ENCODE measurements around the gene GALNT17.

GALNT17 gene

DNA sequence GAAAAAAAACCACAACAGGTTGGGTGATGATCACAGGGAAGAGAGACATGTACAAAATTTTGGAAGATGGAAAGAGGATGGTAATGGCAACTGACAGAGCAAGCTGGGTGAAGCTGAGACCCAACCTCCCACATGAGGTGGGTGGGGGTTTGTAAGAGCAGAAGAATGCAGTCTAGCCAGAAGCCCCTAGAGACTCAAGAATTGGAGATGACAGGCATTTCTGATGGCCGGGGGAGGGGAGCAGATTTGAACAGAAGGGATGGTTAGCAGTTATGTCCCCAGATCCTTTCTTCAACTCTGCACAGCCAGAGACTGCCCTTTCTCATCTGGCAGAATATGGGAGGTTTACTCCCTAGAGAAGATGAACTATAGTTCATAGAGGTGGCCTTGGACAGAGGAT lies 208.0 kb downstream of the GALNT17 start:
- no peak for DNase-seq (ENCODE audit: low read depth in 3 of 3)

DNA sequence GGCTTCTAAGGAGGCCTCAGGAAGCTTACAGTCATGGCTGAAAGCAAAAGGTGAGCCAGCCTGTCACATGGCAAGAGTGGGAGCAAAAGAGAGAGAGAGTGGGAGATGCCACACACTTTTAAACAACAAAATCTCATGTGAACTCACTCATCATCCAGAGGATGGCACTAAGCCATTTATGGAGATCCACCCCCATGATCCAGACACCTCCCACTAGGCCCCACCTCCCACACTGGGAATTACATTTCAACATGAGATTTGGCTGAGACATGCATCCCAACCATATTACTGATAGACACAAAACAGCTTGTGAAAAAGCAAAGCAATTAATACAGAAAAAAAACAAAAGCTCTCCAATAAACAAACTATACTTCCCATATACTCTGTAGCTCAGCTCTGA lies 210.3 kb downstream of the GALNT17 start:
- DNase-seq (ENCODE audit: low read depth in 3 of 3), result no peak

DNA sequence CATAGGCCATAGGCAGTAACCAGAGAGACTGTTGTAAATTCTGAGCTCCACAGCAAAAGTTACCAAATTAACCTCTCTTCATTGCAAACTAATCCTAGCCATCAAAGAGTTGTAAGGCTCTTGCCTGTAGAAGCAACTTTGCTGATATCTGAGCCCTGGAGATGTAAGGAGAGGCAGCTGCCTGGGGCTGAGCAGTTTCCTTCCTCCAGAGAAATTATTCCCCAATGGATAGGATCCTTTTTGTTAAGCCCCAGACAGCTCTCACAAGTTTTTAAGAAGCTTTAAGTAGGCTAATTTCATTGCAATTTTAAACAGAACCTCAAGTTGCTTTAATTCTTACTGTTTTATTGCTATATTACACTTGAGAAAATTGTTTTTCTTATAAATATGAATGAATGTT lies 211.1 kb downstream of the GALNT17 start:
- no peak for DNase-seq (ENCODE audit: low read depth in 3 of 3)

DNA sequence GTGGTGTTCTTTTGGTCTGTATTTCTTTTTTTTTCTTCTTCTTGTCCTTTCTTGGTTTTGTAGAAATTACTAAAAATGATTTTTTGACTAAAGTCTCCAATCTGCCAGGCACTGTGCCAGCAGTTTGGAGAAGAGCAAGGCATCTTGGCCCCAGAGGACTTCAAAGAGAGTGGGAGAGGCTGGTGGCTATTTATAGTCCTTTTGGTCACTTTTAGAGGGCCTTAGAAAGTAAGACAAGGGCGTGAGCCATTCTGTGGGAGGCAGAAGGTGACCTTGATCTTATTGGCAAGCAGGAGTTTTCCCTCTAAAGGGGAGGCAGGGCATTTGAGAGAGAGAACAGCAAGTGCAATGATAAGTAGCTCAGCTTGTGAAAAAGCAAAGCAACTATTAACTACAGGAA lies 211.9 kb downstream of the GALNT17 start:
- DNase-seq (ENCODE audit: low read depth in 3 of 3), result no peak

GRCh38 chr7:71345117-71345884 lies 213.4 kb downstream of the GALNT17 start:
- DNase-seq (ENCODE audit: low read depth in 3 of 3), result no peak

DNA sequence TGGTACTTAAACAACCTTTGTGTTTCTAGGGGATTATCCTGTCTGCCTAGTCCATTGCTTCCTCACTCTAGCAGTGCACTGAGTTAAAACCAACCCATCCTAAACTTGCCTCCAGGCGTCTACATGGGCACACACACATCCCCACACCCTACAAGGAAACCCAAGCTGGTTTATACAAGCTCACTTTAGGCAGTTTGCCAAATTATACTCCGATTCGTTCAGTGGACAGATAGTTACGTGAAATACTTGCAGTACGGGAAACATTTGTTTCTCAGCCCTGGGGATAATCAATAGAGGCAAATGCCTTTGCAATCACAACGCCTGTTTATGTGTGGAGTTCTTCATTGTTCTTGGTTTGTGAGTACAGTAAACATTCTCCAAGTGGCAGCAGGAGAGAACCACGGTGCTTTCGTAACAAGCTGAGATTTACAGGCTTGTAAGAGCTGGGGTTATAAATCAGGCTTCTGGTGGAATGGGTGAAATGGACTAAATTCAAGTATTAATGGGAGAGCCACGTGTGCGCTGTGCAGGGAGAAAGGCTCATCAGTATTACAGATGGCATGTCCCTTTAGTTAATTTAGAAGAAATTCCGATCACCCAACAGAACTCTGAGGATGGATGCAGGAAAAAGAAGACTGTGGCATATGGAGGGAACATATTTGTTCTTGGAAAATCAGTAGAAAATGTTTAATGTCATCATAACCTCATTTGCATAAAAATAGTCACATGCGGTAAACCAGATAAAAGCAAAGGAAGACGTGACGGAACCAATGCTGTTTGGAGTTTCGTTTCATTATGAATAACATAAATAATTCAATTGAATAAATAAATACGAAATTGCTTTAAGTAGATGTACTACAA lies 217.1 kb downstream of the GALNT17 start:
- no peak for DNase-seq (ENCODE audit: low read depth in 3 of 3)

DNA sequence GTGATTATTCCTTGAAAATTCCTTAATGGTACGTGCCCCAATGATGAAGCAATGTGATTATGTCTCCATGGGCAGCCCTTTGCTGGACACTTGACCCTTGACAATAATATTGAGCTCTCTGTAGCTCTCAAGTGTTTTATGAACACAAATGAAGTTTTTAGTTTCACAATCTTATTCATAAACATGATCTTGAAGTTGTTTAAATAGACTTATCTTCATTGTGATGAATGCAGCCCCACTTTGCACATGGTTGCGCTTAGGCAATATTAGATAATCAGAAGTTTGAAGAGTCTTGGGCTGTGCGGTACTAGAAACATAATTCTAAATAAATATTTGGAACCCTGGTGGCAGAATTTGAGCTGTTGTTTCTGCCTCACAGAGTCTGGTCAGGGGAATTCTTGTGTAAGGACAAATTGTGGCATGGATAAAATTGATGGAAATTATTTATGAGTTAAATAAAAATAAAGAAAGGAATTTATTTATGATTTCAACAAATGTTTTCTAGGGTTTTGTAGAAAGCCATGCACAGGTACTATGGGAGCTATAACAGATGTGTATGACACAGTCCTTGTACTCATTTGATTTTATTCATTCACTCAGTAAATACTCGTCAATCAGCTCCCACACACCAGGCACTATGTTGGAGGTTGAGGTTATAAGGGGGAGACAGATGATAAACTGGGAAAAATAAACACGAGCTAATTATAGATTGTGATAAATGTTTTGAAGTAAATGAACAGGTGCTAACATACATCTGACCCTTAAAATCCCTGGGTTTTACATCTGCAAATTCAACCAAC lies 217.9 kb downstream of the GALNT17 start:
- DNase-seq (ENCODE audit: low read depth in 3 of 3), result no peak

- DNase-seq (ENCODE audit: low read depth in 3 of 3), result no peak
These were observed 218.7 kb downstream of the GALNT17 start for GRCh38 chr7:71350680-71351079.

GRCh38 chr7:71354716-71355115 lies 222.8 kb downstream of the GALNT17 start:
- no peak for DNase-seq (ENCODE audit: low read depth in 3 of 3)

- DNase-seq (ENCODE audit: low read depth in 3 of 3), result no peak
These were observed 229.6 kb downstream of the GALNT17 start for GRCh38 chr7:71361451-71362032.

- no peak for DNase-seq (ENCODE audit: low read depth in 3 of 3)
These were observed 230.3 kb downstream of the GALNT17 start for GRCh38 chr7:71362240-71362639.

- no peak for DNase-seq (ENCODE audit: low read depth in 3 of 3)
These were observed 231.3 kb downstream of the GALNT17 start for GRCh38 chr7:71363223-71363622.

DNA sequence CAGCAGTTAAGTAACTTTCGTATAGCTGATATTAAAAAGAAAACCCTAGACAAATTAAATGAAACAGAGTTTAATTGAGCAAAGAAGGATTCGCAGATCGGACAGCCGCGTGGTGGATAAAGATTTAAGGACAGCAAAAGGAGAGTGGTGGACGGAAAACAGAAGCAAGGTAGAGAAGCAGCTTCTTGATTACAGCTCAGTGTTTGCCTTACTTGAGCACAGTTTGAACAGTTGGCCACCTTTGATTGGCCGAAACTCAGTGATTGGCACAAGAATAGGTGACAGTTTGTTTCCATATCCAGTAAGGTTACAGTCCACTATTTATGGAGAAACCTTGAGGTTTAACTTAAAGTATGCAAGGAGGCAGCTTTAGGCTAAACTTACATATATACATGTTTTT lies 231.7 kb downstream of the GALNT17 start:
- DNase-seq (ENCODE audit: low read depth in 3 of 3), result no peak

GRCh38 chr7:71364551-71364950 lies 232.6 kb downstream of the GALNT17 start:
- DNase-seq (ENCODE audit: low read depth in 3 of 3), result no peak

- no peak for DNase-seq (ENCODE audit: low read depth in 3 of 3)
These were observed 241.0 kb downstream of the GALNT17 start for GRCh38 chr7:71372991-71373390.

DNA sequence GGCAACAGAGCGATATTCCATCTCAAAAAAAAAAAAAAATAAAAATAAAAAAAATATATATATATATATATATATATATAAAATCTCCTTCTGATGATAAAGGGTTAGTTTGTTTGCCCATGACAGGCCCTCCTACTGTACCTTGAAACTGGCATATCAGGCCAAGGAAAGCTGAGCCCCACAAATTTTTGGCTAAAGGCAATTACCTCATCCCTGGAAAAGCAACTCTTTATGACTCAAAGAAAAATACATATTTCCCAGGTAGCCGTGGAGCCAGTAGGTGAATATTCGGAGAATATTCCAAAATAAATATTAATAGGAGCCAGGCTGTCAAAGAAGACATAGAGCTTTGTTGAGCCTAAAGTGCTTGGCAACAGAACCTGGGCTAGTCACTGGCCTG lies 245.1 kb downstream of the GALNT17 start:
- DNase-seq (ENCODE audit: low read depth in 3 of 3), result no peak

DNA sequence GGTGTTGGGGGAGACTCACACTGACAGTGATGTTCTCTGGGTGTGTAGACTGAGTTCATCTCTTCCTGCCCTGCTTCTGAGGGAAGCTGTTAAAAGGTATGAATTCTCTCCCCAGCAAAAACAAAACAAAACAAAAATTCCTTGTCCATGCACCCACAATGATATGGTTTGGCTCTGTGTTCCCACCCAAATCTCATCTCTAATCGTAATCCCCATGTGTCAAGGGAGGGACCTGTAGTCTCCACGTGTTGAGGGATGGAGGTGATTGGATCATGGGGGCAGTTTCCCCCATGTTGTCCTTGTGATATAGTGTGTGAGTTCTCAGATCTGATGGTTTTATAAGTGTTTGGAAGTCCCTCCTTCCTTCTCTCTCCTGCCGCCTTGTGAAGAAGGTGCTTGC lies 245.5 kb downstream of the GALNT17 start:
- DNase-seq (ENCODE audit: low read depth in 3 of 3), result no peak

- no peak for DNase-seq (ENCODE audit: low read depth in 3 of 3)
These were observed 252.2 kb downstream of the GALNT17 start for GRCh38 chr7:71384094-71384493.

DNA sequence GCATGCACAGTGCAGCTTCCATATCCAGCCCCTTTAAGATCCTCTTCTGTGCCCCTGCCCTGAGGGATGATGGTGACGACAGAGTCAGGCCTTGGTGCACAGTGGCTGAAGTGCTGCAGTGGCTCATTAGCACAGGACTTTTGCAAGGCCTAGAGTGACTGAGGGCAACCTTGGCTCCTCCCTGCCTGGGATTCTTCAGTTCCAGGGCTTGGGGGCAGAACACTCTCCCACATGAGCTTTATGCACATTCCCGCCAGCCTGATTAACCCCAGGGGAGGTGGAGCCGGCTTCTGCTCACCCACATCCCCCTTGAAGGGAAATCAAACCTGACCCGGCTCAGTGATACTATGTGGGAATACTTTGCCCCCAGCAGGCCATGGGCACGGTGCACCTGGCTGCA lies 253.4 kb downstream of the GALNT17 start:
- no peak for DNase-seq (ENCODE audit: low read depth in 3 of 3)

GRCh38 chr7:71386152-71386785 lies 254.3 kb downstream of the GALNT17 start:
- no peak for DNase-seq (ENCODE audit: low read depth in 3 of 3)

GRCh38 chr7:71388181-71388580 lies 256.2 kb downstream of the GALNT17 start:
- no peak for DNase-seq (ENCODE audit: low read depth in 3 of 3)
